HL-60 (cell line): ENCODE data around the gene ATXN7L2.
A peak's percentile ranks its signal among the peaks of the same experiment; 100 is the strongest.

Experiments used
- DNase-seq, 2 experiments: peaks; one replicate each; pipeline ENCODE4 v3.0.0-alpha.2; 2010 to 2020; ENCODE audit warnings: low read depth in 1 of 2, low spot score in 1 of 2
- H3K27ac ChIP-seq: fragments of 250-450 bp; sonication (Bioruptor Pico); replicated peaks from 2 replicates; pipeline ENCODE4 v1.5.1; 2020; ENCODE audit warnings: mild to moderate bottlenecking, moderate library complexity
- H3K27me3 ChIP-seq: fragments of 250-450 bp; sonication (Bioruptor Pico); 2 replicates; pipeline ENCODE4 v1.5.1; 2021; ENCODE audit warnings: mild to moderate bottlenecking, moderate library complexity; ENCODE audit not compliant: insufficient read depth, poor library complexity, severe bottlenecking
- H3K4me3 ChIP-seq: replicated peaks from 2 replicates; pipeline ENCODE4 v1.5.1; 2011; ENCODE audit warnings: mild to moderate bottlenecking, control low read depth, low read length; ENCODE audit not compliant: insufficient read depth
- GABPA ChIP-seq: IDR thresholded peaks from 2 replicates; pipeline ENCODE4 v1.6.1; 2012; ENCODE audit warnings: low read depth
- POLR2AphosphoS5 ChIP-seq: IDR thresholded peaks from 2 replicates; pipeline ENCODE4 v1.6.1; 2012; ENCODE audit warnings: low read depth
- SPI1 ChIP-seq: IDR thresholded peaks from 2 replicates; pipeline ENCODE4 v1.6.1; 2012; ENCODE audit warnings: low read depth, mild to moderate bottlenecking, borderline replicate concordance
- TF ChIP-seq, protein P1 (sequence below): IDR thresholded peaks from 2 replicates; pipeline ENCODE4 v1.6.1; 2012; ENCODE audit warnings: low read depth; ENCODE audit not compliant: insufficient replicate concordance
- TF ChIP-seq, protein P2 (sequence below): IDR thresholded peaks from one replicate; pipeline ENCODE4 v1.5.1; 2011; ENCODE audit warnings: low read length, control low read depth, inconsistent platforms; ENCODE audit not compliant: insufficient read depth

ATXN7L2 gene

DNA sequence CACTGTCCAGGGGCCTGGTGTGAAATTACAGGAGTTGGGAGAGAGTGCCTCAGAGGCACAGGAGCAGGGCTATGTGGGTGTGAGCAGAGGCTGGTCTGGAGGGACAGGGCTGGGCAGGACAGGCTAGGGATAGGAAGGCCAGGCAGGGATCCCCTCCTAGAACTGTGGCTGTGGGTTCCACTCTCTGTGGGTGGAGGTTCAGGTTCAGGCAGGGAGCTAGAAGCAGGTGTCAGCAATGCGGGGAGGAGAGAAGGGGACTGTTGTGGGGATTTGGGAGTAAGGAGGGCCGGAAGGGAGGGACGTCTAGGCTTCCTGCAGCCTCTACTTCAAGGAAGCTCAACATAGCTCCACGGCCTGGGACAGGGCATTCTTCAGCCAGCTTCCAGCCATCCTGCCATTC, 47.7 kb downstream of the ATXN7L2 start:
- H3K27ac ChIP-seq: no peak overlapping the region
- TF ChIP-seq, protein P1, sequence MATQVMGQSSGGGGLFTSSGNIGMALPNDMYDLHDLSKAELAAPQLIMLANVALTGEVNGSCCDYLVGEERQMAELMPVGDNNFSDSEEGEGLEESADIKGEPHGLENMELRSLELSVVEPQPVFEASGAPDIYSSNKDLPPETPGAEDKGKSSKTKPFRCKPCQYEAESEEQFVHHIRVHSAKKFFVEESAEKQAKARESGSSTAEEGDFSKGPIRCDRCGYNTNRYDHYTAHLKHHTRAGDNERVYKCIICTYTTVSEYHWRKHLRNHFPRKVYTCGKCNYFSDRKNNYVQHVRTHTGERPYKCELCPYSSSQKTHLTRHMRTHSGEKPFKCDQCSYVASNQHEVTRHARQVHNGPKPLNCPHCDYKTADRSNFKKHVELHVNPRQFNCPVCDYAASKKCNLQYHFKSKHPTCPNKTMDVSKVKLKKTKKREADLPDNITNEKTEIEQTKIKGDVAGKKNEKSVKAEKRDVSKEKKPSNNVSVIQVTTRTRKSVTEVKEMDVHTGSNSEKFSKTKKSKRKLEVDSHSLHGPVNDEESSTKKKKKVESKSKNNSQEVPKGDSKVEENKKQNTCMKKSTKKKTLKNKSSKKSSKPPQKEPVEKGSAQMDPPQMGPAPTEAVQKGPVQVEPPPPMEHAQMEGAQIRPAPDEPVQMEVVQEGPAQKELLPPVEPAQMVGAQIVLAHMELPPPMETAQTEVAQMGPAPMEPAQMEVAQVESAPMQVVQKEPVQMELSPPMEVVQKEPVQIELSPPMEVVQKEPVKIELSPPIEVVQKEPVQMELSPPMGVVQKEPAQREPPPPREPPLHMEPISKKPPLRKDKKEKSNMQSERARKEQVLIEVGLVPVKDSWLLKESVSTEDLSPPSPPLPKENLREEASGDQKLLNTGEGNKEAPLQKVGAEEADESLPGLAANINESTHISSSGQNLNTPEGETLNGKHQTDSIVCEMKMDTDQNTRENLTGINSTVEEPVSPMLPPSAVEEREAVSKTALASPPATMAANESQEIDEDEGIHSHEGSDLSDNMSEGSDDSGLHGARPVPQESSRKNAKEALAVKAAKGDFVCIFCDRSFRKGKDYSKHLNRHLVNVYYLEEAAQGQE: no peak
- no peak for TF ChIP-seq GABPA
- TF ChIP-seq SPI1: no peak
- TF ChIP-seq, protein P2, sequence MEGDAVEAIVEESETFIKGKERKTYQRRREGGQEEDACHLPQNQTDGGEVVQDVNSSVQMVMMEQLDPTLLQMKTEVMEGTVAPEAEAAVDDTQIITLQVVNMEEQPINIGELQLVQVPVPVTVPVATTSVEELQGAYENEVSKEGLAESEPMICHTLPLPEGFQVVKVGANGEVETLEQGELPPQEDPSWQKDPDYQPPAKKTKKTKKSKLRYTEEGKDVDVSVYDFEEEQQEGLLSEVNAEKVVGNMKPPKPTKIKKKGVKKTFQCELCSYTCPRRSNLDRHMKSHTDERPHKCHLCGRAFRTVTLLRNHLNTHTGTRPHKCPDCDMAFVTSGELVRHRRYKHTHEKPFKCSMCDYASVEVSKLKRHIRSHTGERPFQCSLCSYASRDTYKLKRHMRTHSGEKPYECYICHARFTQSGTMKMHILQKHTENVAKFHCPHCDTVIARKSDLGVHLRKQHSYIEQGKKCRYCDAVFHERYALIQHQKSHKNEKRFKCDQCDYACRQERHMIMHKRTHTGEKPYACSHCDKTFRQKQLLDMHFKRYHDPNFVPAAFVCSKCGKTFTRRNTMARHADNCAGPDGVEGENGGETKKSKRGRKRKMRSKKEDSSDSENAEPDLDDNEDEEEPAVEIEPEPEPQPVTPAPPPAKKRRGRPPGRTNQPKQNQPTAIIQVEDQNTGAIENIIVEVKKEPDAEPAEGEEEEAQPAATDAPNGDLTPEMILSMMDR: no peak
- TF ChIP-seq POLR2AphosphoS5: no peak
- H3K27me3 ChIP-seq: no peaks in the 10 kb centered on the region
- no peak overlapping the region for H3K4me3 ChIP-seq
- DNase-seq: no peak

- Histone ChIP-seq H3K27ac (no peak overlapping the region), H3K4me3 (no peak overlapping the region), H3K27me3 (no peaks in the 10 kb centered on the region)
- no peak for TF ChIP-seq GABPA
- no peak for TF ChIP-seq POLR2AphosphoS5
- TF ChIP-seq, protein P2: no peak
- TF ChIP-seq SPI1: no peak
- DNase-seq: no peak
These were observed 48.2 kb downstream of the ATXN7L2 start for GRCh38 chr1:109531826-109532364.

GRCh38 chr1:109532365-109533136, 48.8 kb downstream of the ATXN7L2 start:
- H3K4me3 ChIP-seq: peak overlapping the region; percentile 26; the same call in 1 of the 2 replicates
- peak overlapping the region; percentile 23; the same call in 1 of the 2 replicates for H3K27ac ChIP-seq
- DNase-seq: peak; percentile 50 to 83
- H3K27me3 ChIP-seq: no peaks in the 10 kb centered on the region
- no peak for TF ChIP-seq SPI1
- TF ChIP-seq, protein P2: peak; percentile 96

- TF ChIP-seq SPI1 (no peak), GABPA (no peak), POLR2AphosphoS5 (no peak)
- TF ChIP-seq, protein P1: no peak
- TF ChIP-seq, protein P2: no peak
- DNase-seq: no peak
- H3K4me3 ChIP-seq: no peak overlapping the region
- H3K27me3 ChIP-seq: no peaks in the 10 kb centered on the region
- no peak overlapping the region for H3K27ac ChIP-seq
These were observed 50.7 kb downstream of the ATXN7L2 start for GRCh38 chr1:109534307-109534858.
